SK-N-SH (cell line): ENCODE data around the gene SIDT1. TPM values are rescaled to one million over a fixed set of nuclear protein-coding genes. Genes with fewer than 3 reads are reported as not detected.

ENCODE experiments used
- CTCF ChIA-PET: fragments of 300-600, 350-600 bp; formaldehyde crosslinking; extraction: SDS; loops from one replicate; lab custom pipeline; 2021; lab: Yijun Ruan, JAX
- POLR2A ChIA-PET: fragments of 350-600 bp; sonication (Branson Sonifier 250); formaldehyde crosslinking; extraction: SDS; loops from one replicate; lab custom pipeline; 2020; ENCODE audit warnings: antibody characterized with exemption, inconsistent platforms; lab: Yijun Ruan, JAX
- DNase-seq: peaks from one replicate; pipeline ENCODE4 v3.0.0; 2012
- H2AFZ ChIP-seq: fragments of 200-600 bp; sonication (generic); 2 replicates; pipeline ENCODE4 v1.8.1; 2016; ENCODE audit warnings: antibody characterized with exemption, mild to moderate bottlenecking, low read depth
- H3F3A ChIP-seq: fragments of 200-600 bp; sonication (generic); replicated peaks from 2 replicates; pipeline ENCODE3; 2016; ENCODE audit warnings: antibody characterized with exemption, mild to moderate bottlenecking; ENCODE audit not compliant: insufficient read depth
- H3K27ac ChIP-seq, 2 experiments: fragments of 200-500 bp in 1 of 2; fragments of 200-600 bp in 1 of 2; sonication (Bioruptor generic) in 1 of 2; sonication (generic), shearing (Covaris generic) in 1 of 2; 2 replicates each; pipeline versions ENCODE4 v1.5.1 to v1.6.1; 2014 to 2016; ENCODE audit warnings: low read depth in 2 of 2, inconsistent platforms in 1 of 2, low read length in 1 of 2, mild to moderate bottlenecking in 1 of 2, mixed read lengths in 1 of 2
- H3K27me3 ChIP-seq: fragments of 200-600 bp; sonication (generic), shearing (Covaris generic); 2 replicates; pipeline ENCODE4 v1.6.1; 2016; ENCODE audit warnings: mixed run types; ENCODE audit not compliant: insufficient read depth
- H3K36me3 ChIP-seq, 2 experiments: fragments of 200-500 bp in 1 of 2; fragments of 200-600 bp in 1 of 2; sonication (Bioruptor generic) in 1 of 2; sonication (generic) in 1 of 2; replicated peaks in 1 of 2; 2 replicates each; pipeline versions ENCODE3 to v1.5.1; 2014 to 2016; ENCODE audit warnings: low read length in 1 of 2, mild to moderate bottlenecking in 1 of 2; ENCODE audit not compliant: insufficient read depth in 2 of 2, control insufficient read depth in 1 of 2
- H3K4me1 ChIP-seq, 2 experiments: fragments of 200-500 bp in 1 of 2; fragments of 200-600 bp in 1 of 2; sonication (Bioruptor generic) in 1 of 2; sonication (generic), shearing (Covaris generic) in 1 of 2; 2 replicates each; pipeline versions ENCODE4 v1.5.1 to v1.6.1; 2014 to 2016; ENCODE audit warnings: low read depth in 1 of 2, low read length in 1 of 2, mixed run types in 1 of 2; ENCODE audit not compliant: insufficient read depth in 2 of 2, control insufficient read depth in 1 of 2
- H3K4me2 ChIP-seq: fragments of 200-600 bp; sonication (generic), shearing (Covaris generic); 2 replicates; pipeline ENCODE4 v1.6.1; 2017; ENCODE audit warnings: mixed run types
- H3K4me3 ChIP-seq, 2 experiments: fragments of 200-500 bp in 1 of 2; fragments of 200-600 bp in 1 of 2; sonication (Bioruptor generic) in 1 of 2; sonication (generic), shearing (Covaris generic) in 1 of 2; 2 replicates each; pipeline versions ENCODE4 v1.5.1 to v1.8.1; 2014 to 2016; ENCODE audit warnings: low read depth in 2 of 2, inconsistent platforms in 1 of 2, low read length in 1 of 2, mild to moderate bottlenecking in 1 of 2, mixed read lengths in 1 of 2, moderate library complexity in 1 of 2
- H3K79me2 ChIP-seq: fragments of 200-600 bp; sonication (generic); 2 replicates; pipeline ENCODE4 v1.8.1; 2017; ENCODE audit warnings: mild to moderate bottlenecking; ENCODE audit not compliant: insufficient read depth
- H3K9ac ChIP-seq: fragments of 200-600 bp; sonication (generic); 2 replicates; pipeline ENCODE4 v1.6.1; 2017; ENCODE audit warnings: mixed run types
- H3K9me2 ChIP-seq: fragments of 200-600 bp; sonication (generic); 2 replicates; pipeline ENCODE4 v1.6.1; 2017; ENCODE audit warnings: mixed run types
- H3K9me3 ChIP-seq: fragments of 200-600 bp; sonication (generic); 2 replicates; pipeline ENCODE4 v1.6.1; 2017; ENCODE audit warnings: mixed run types, mild to moderate bottlenecking, moderate library complexity
- H4K20me1 ChIP-seq: fragments of 200-600 bp; sonication (generic); 2 replicates; pipeline ENCODE4 v1.6.1; 2017; ENCODE audit warnings: mild to moderate bottlenecking, mixed run types; ENCODE audit not compliant: insufficient read depth
- ELF1 ChIP-seq: IDR thresholded peaks from 2 replicates; pipeline ENCODE4 v1.4.0; 2012
- EP300 ChIP-seq, 2 experiments: IDR thresholded peaks; 2 replicates each; pipeline versions ENCODE4 v1.4.0 to v1.6.1; 2012; ENCODE audit warnings: borderline replicate concordance in 1 of 2, low read depth in 1 of 2, low read length in 1 of 2
- EZH2phosphoT487 ChIP-seq: fragments of 200-600 bp; sonication (generic); IDR thresholded peaks from 2 replicates; pipeline ENCODE4 v1.6.1; 2017; ENCODE audit warnings: low read depth, mixed run types, mild to moderate bottlenecking, antibody characterized with exemption, moderate library complexity, borderline replicate concordance
- FOSL2 ChIP-seq: IDR thresholded peaks from 2 replicates; pipeline ENCODE4 v1.4.0; 2012; ENCODE audit warnings: low read depth, mild to moderate bottlenecking, moderate library complexity, borderline replicate concordance
- FOXM1 ChIP-seq: IDR thresholded peaks from 2 replicates; pipeline ENCODE4 v1.4.0; 2012; ENCODE audit warnings: low read depth, mild to moderate bottlenecking
- GATA2 ChIP-seq: sonication (generic); formaldehyde crosslinking; IDR thresholded peaks from 2 replicates; pipeline ENCODE4 v1.5.0; 2020; ENCODE audit warnings: mild to moderate bottlenecking, missing genetic modification reagents
- MEF2A ChIP-seq: IDR thresholded peaks from 2 replicates; pipeline ENCODE4 v1.4.0; 2012; ENCODE audit warnings: low read depth, borderline replicate concordance
- MXI1 ChIP-seq: IDR thresholded peaks from 2 replicates; pipeline ENCODE4 v1.6.1; 2012; ENCODE audit warnings: mild to moderate bottlenecking, low read depth, low read length, improper control_type of control experiment
- NFIC ChIP-seq: IDR thresholded peaks from 2 replicates; pipeline ENCODE4 v1.4.0; 2012; ENCODE audit warnings: borderline replicate concordance
- POLR2AphosphoS5 ChIP-seq: IDR thresholded peaks from 2 replicates; pipeline ENCODE4 v1.6.1; 2012; ENCODE audit warnings: low read depth, low read length
- RCOR1 ChIP-seq: fragments of 150-350 bp; IDR thresholded peaks from 2 replicates; pipeline ENCODE4 v1.6.1; 2017; ENCODE audit warnings: antibody characterized with exemption, low read length
- RFX5 ChIP-seq: IDR thresholded peaks from 2 replicates; pipeline ENCODE4 v1.6.1; 2012; ENCODE audit warnings: mild to moderate bottlenecking, improper control_type of control experiment, low read length
- SIN3A ChIP-seq: IDR thresholded peaks from 2 replicates; pipeline ENCODE4 v1.6.1; 2012; ENCODE audit warnings: low read depth, mild to moderate bottlenecking, low read length, moderate library complexity, borderline replicate concordance
- TAF1 ChIP-seq: IDR thresholded peaks from 2 replicates; pipeline ENCODE4 v1.6.1; 2012; ENCODE audit warnings: low read depth, mild to moderate bottlenecking, low read length, moderate library complexity, borderline replicate concordance
- TCF12 ChIP-seq: IDR thresholded peaks from 2 replicates; pipeline ENCODE4 v1.4.0; 2012
- TEAD4 ChIP-seq: IDR thresholded peaks from 2 replicates; pipeline ENCODE4 v1.4.0; 2012; ENCODE audit warnings: mild to moderate bottlenecking, borderline replicate concordance; ENCODE audit not compliant: insufficient read depth
- YY1 ChIP-seq: IDR thresholded peaks from 2 replicates; pipeline ENCODE4 v1.4.0; 2012; ENCODE audit warnings: low read depth, mild to moderate bottlenecking
- WGBS: methylation state at CpG from one replicate; pipeline ENCODE4 v1.1.6; 2017; ENCODE audit warnings: low lambda C conversion rate; 5-methylcytosine and 5-hydroxymethylcytosine counted together
- polyA plus RNA-seq, 3 experiments: library from polyadenylated mRNA; depleted of rRNA; stranded (reverse); fragments of >200 nt; gene quantifications; 2 replicates each; pipeline ENCODE4 v1.2.3, GENCODE V29; 2012
- TF ChIP-seq, protein P1 (sequence below): IDR thresholded peaks from 2 replicates; pipeline ENCODE4 v1.4.0; 2012; ENCODE audit warnings: low read depth, borderline replicate concordance
- TF ChIP-seq, protein P2 (sequence below): fragments of 150-350 bp; IDR thresholded peaks from 2 replicates; pipeline ENCODE4 v1.6.1; 2016; ENCODE audit warnings: mild to moderate bottlenecking, low read depth, low read length
- TF ChIP-seq, protein P3 (sequence below): fragments of 150-350 bp; IDR thresholded peaks from 2 replicates; pipeline ENCODE4 v1.6.1; 2017; ENCODE audit warnings: antibody characterized with exemption, low read length, low read depth, borderline replicate concordance
- TF ChIP-seq, protein P4 (sequence below): IDR thresholded peaks from 2 replicates; pipeline ENCODE4 v1.4.0; 2012; ENCODE audit warnings: low read depth
- TF ChIP-seq, protein P5 (sequence below): IDR thresholded peaks from 2 replicates; pipeline ENCODE4 v1.4.0; 2012; ENCODE audit warnings: low read depth, borderline replicate concordance

SIDT1 gene
- polyA plus RNA-seq, 1 of the 3 experiments (the other 2 are of a cell fraction) = 0.02 TPM

DNA sequence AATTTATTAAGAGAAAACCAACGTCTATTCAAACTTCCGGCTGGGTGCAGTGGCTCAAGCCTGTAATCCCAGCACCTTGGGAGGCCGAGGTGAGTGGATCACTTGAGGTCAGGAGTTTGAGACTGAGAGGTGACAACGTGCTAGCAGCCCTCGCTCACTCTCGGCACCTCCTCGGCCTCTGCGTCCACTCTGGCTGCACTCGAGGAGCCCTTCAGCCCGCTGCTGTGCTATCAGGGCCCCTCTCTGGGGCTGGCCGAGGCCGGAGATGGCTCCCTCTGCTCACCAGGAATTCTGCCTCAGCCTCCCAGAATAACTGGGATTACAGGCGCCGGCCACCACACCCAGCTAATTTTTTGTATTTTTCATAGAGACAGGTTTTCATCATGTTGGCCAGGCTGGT is 105.4 kb downstream of the SIDT1 start:
- CTCF ChIA-PET = no interaction called here
- POLR2A ChIA-PET = no interaction called here
- no peak overlapping the region for H3K4me2 ChIP-seq

DNA sequence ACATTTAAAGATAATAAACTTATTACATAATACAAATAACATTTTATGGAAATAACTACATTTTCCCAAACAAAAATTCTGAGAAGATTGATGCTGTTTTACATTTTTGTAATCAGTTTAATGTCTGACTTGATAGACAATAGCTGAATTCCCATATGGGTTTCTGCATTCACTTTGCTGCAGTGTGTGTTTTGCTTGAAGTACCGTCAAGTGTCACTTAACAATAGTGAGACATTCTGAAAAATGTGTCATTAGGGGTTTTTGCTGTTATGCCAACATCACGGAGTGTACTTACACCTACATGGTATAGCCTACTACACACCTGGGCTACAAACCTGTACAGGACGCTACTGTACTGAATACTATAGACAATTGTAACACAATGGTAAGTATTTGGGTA is 106.6 kb downstream of the SIDT1 start:
- Histone ChIP-seq H3K36me3 (no peaks in the 10 kb centered on the region), H3K9ac (no peak overlapping the region), H3K27ac (no peak overlapping the region), H3F3A (no peaks in the 10 kb centered on the region), H3K79me2 (no peaks in the 10 kb centered on the region), H3K4me2 (no peak overlapping the region), H2AFZ (no peak overlapping the region), H3K27me3 (no peaks in the 10 kb centered on the region), H3K9me3 (no peaks in the 10 kb centered on the region), H3K9me2 (no peaks in the 10 kb centered on the region), H4K20me1 (no peaks in the 10 kb centered on the region), H3K4me1 (no peaks in the 10 kb centered on the region), H3K4me3 (no peak overlapping the region)
- DNase-seq = no peak
- POLR2A ChIA-PET = no interaction called here
- CTCF ChIA-PET = interaction anchor here (1.4 kb wide), 1 partner anchor 12 kb away, joined by 5 read pairs; no protein-coding TSS in a partner anchor
- WGBS = 57% methylated on average over 3 of the region's 3 CpGs
- TF ChIP-seq, protein P1, sequence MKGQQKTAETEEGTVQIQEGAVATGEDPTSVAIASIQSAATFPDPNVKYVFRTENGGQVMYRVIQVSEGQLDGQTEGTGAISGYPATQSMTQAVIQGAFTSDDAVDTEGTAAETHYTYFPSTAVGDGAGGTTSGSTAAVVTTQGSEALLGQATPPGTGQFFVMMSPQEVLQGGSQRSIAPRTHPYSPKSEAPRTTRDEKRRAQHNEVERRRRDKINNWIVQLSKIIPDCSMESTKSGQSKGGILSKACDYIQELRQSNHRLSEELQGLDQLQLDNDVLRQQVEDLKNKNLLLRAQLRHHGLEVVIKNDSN = no peak
- TF ChIP-seq, protein P2, sequence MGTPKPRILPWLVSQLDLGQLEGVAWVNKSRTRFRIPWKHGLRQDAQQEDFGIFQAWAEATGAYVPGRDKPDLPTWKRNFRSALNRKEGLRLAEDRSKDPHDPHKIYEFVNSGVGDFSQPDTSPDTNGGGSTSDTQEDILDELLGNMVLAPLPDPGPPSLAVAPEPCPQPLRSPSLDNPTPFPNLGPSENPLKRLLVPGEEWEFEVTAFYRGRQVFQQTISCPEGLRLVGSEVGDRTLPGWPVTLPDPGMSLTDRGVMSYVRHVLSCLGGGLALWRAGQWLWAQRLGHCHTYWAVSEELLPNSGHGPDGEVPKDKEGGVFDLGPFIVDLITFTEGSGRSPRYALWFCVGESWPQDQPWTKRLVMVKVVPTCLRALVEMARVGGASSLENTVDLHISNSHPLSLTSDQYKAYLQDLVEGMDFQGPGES = no peak
- TF ChIP-seq RCOR1 = no peak
- no peak for TF ChIP-seq EZH2phosphoT487
- TF ChIP-seq TCF12 = no peak
- no peak for TF ChIP-seq FOXM1
- TF ChIP-seq, protein P3, sequence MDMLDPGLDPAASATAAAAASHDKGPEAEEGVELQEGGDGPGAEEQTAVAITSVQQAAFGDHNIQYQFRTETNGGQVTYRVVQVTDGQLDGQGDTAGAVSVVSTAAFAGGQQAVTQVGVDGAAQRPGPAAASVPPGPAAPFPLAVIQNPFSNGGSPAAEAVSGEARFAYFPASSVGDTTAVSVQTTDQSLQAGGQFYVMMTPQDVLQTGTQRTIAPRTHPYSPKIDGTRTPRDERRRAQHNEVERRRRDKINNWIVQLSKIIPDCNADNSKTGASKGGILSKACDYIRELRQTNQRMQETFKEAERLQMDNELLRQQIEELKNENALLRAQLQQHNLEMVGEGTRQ = no peak
- TF ChIP-seq, protein P4, sequence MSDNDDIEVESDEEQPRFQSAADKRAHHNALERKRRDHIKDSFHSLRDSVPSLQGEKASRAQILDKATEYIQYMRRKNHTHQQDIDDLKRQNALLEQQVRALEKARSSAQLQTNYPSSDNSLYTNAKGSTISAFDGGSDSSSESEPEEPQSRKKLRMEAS = no peak
- TF ChIP-seq NFIC = no peak

More for the DNA sequence above, 105.4 kb downstream of the SIDT1 start:
- Histone ChIP-seq H4K20me1 (no peaks in the 10 kb centered on the region), H3F3A (no peaks in the 10 kb centered on the region), H3K27ac (no peak overlapping the region), H3K4me3 (no peak overlapping the region), H3K9ac (no peak overlapping the region), H3K9me2 (no peaks in the 10 kb centered on the region), H3K36me3 (no peaks in the 10 kb centered on the region), H3K9me3 (no peaks in the 10 kb centered on the region), H3K27me3 (no peaks in the 10 kb centered on the region), H3K79me2 (no peaks in the 10 kb centered on the region), H2AFZ (no peak overlapping the region), H3K4me1 (no peaks in the 10 kb centered on the region)
- no peak for DNase-seq
- 77% methylated on average over 9 of the region's 14 CpGs for whole genome bisulfite sequencing
- TF ChIP-seq GATA2 (CRISPR knock-in tag) (no peak), FOSL2 (no peak), ELF1 (no peak), SIN3A (no peak), MEF2A (no peak), NFIC (no peak), POLR2AphosphoS5 (no peak), YY1 (no peak), TEAD4 (no peak), RFX5 (no peak), EP300 (IDR thresholded peaks at IDR 0.05; ENCODE audit: borderline replicate concordance in 1 of 2, low read depth in 1 of 2, low read length in 1 of 2) (no peak), MXI1 (no peak), EZH2phosphoT487 (no peak), TAF1 (no peak)
- TF ChIP-seq, protein P1 = no peak
- TF ChIP-seq, protein P2 = no peak
- TF ChIP-seq, protein P5, sequence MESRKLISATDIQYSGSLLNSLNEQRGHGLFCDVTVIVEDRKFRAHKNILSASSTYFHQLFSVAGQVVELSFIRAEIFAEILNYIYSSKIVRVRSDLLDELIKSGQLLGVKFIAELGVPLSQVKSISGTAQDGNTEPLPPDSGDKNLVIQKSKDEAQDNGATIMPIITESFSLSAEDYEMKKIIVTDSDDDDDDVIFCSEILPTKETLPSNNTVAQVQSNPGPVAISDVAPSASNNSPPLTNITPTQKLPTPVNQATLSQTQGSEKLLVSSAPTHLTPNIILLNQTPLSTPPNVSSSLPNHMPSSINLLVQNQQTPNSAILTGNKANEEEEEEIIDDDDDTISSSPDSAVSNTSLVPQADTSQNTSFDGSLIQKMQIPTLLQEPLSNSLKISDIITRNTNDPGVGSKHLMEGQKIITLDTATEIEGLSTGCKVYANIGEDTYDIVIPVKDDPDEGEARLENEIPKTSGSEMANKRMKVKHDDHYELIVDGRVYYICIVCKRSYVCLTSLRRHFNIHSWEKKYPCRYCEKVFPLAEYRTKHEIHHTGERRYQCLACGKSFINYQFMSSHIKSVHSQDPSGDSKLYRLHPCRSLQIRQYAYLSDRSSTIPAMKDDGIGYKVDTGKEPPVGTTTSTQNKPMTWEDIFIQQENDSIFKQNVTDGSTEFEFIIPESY = no peak
- TF ChIP-seq, protein P4 = no peak
